Measurements from ENCODE around the gene RNF225.

DNA sequence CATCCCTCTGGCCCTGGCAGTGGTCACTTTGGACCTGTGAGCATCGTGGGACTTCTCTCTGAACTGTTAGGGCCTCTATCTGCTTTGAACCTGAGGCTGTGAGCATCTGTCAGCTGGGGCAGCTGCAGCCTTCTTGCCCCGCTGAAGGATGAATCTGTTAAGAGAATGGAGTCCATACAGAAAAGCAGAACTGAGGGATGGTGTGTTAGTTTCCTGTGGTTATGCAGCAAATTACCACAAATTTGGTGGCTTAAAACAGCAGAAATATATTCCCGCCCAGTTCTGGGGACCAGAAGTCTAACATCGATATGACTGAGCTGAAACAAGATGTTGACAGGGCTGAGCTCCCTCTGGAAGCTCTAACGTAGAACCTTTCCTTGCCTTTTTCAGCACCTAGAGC, 31.3 kb upstream of the RNF225 start:
- TF ChIP-seq CTCF (IDR thresholded peaks at IDR 0.05) = no peak
- TF ChIP-seq POLR2A (IDR thresholded peaks at IDR 0.05) = no peak
